ENCODE results near the gene ANK2. TPM values are rescaled to one million over a fixed set of nuclear protein-coding genes. Genes with fewer than 3 reads are reported as not detected.

The ANK2 gene
- total and polyA plus RNA-seq, 2 experiments from 2014 or later: 10.9 to 25.9 TPM

DNA sequence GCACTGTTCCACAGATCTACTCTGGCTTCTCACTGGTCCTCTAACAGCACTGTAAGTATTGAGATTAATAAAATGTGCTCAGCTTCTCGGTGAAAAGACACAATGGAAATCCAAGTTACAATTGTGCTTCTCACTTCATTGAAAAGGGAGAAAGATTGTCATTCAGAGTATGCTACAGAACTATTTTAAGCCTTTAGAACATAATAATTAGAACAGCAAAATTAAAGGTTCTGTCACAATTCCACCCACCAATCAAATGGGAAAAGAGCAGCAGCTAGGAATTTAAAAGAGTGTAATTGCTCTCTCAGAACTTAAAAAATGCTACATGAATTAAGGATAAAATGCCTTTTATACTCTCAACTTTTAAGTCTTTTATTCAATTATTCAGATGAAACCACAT is 329.4 kb downstream of the ANK2 start:
- no peaks in the 10 kb centered on the region for H3K79me2 ChIP-seq (ENCODE audit: insufficient read depth)
- no peak for DNase-seq
- H3K4me2 ChIP-seq (ENCODE audit: unreplicated experiment): no peak overlapping the region
- H3F3A ChIP-seq (ENCODE audit: insufficient read depth): peaks cover 19% of the 10 kb centered on the region
- no peaks in the 10 kb centered on the region for H3K27me3 ChIP-seq (replicated peaks; ENCODE audit: insufficient read depth)
- H3K4me1 ChIP-seq (ENCODE audit: insufficient read depth): peaks cover 21% of the 10 kb centered on the region
- no peak overlapping the region for H3K9ac ChIP-seq
- no peaks in the 10 kb centered on the region for H3K9me3 ChIP-seq (ENCODE audit: low read depth)
- H3K9me2 ChIP-seq (ENCODE audit: insufficient read depth): no peaks in the 10 kb centered on the region
- no peaks in the 10 kb centered on the region for H3K36me3 ChIP-seq (ENCODE audit: low read depth)
- H4K20me1 ChIP-seq (ENCODE audit: insufficient read depth): no peaks in the 10 kb centered on the region
- TF ChIP-seq EZH2phosphoT487 (IDR thresholded peaks at IDR 0.05; ENCODE audit: insufficient read depth, low read depth) (no peak), EZH2 (IDR thresholded peaks at IDR 0.05; ENCODE audit: insufficient read depth, poor library complexity, severe bottlenecking) (no peak)
- H2AFZ ChIP-seq: no peak overlapping the region
- WGBS, 2 experiments (ENCODE audit: low coverage in 1 of 2, low lambda C conversion rate in 2 of 2, missing lambda C conversion rate in 2 of 2): 47 to 67% methylated on average over 1 of the region's 1 CpG
- no peak overlapping the region for H3K27ac ChIP-seq
- in situ Hi-C loops (cut with MboI): loop anchor here (25.0 kb wide), 1 partner anchor 383 kb away; the partner anchor contains the start of gene CAMK2D
- no peak overlapping the region for H3K4me3 ChIP-seq

DNA sequence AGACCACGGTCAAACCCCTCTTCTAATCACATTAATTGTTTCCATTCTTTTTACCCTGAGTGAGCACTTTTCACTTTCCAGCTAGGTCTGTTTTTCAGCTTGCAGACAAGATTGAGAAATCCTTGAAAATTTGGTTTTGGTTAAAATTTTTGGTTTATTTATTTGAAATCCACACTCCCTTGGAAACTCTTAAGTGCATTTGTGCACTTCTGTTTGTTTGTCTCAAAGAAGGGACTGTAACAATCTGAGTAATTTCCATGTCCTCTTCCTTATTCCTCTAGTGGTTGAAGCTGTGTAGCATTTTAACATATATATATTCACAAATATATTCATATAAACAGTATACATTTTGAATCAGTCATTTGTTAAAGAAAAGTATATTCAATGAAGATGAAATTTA is 333.3 kb downstream of the ANK2 start:
- in situ Hi-C loops (cut with MboI): loop anchor here (25.0 kb wide), 1 partner anchor 380 kb away; the partner anchor contains the start of gene CAMK2D

DNA sequence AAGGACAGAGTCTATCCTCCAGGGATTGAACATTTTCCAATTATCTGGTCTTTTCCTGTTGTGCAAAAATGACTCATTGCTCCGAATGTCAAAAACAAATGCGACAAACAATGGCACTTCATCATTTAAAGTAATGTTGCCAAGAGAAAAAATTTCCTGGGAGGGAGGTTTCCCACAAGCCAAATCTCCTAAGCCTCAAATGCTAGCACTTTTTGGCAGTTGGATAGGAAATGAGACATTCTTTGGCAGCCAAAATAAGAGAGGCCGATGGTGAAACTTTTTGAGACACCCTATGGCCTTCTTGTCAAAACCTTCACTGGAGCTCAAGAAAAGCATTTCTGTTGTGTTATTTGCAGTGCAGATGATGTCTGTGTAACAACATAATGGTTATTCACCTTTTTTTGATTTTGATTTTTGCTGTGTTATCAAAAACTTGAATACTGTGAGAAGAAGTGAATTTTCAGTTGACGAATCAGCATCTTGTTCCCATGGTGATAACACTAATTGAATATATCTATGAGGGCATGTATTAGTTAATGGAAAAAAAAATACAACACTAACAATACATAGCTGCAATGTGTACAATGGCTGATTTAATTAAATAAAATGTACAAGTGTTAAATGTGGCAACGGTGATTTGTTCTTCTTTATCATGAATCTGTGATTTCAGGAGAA is 333.8 kb downstream of the ANK2 start:
- 18 to 21% methylated on average over 5 of the region's 5 CpGs for WGBS, 2 experiments (ENCODE audit: low coverage in 1 of 2, low lambda C conversion rate in 2 of 2, missing lambda C conversion rate in 2 of 2)
- H3K4me3 ChIP-seq: peak overlapping the region; percentile 11; the same call in 1 of the 2 replicates
- peak; percentile 94 for DNase-seq
- no peaks in the 10 kb centered on the region for H3K79me2 ChIP-seq (ENCODE audit: insufficient read depth)
- no peaks in the 10 kb centered on the region for H3K9me3 ChIP-seq (ENCODE audit: low read depth)
- H3F3A ChIP-seq (ENCODE audit: insufficient read depth): peaks cover 38% of the 10 kb centered on the region
- no peaks in the 10 kb centered on the region for H4K20me1 ChIP-seq (ENCODE audit: insufficient read depth)
- in situ Hi-C loops (cut with MboI): loop anchor here (25.0 kb wide), 1 partner anchor 379 kb away; the partner anchor contains the start of gene CAMK2D
- peak overlapping the region; percentile 45 for H3K9ac ChIP-seq
- TF ChIP-seq EZH2phosphoT487 (IDR thresholded peaks at IDR 0.05; ENCODE audit: insufficient read depth, low read depth) (0 out of 2 replicates have a peak, but pooled peaks have one; percentile 42), EZH2 (IDR thresholded peaks at IDR 0.05; ENCODE audit: insufficient read depth, poor library complexity, severe bottlenecking) (no peak)
- H3K36me3 ChIP-seq (ENCODE audit: low read depth): no peaks in the 10 kb centered on the region
- no peaks in the 10 kb centered on the region for H3K27me3 ChIP-seq (replicated peaks; ENCODE audit: insufficient read depth)
- no peaks in the 10 kb centered on the region for H3K9me2 ChIP-seq (ENCODE audit: insufficient read depth)
- no peak overlapping the region for H2AFZ ChIP-seq
- H3K27ac ChIP-seq: peak overlapping the region; percentile 84
- peaks cover 38% of the 10 kb centered on the region for H3K4me1 ChIP-seq (ENCODE audit: insufficient read depth)
- peak overlapping the region; percentile 80 for H3K4me2 ChIP-seq (ENCODE audit: unreplicated experiment)

More for the DNA sequence above, 333.3 kb downstream of the ANK2 start:
- no peaks in the 10 kb centered on the region for H4K20me1 ChIP-seq (ENCODE audit: insufficient read depth)
- peak overlapping the region; percentile 45 for H3K9ac ChIP-seq
- no peaks in the 10 kb centered on the region for H3K9me2 ChIP-seq (ENCODE audit: insufficient read depth)
- H2AFZ ChIP-seq: no peak overlapping the region
- no peaks in the 10 kb centered on the region for H3K36me3 ChIP-seq (ENCODE audit: low read depth)
- TF ChIP-seq EZH2 (IDR thresholded peaks at IDR 0.05; ENCODE audit: insufficient read depth, poor library complexity, severe bottlenecking) (no peak), EZH2phosphoT487 (IDR thresholded peaks at IDR 0.05; ENCODE audit: insufficient read depth, low read depth) (no peak)
- H3K4me1 ChIP-seq (ENCODE audit: insufficient read depth): peaks cover 38% of the 10 kb centered on the region
- H3K27me3 ChIP-seq (replicated peaks; ENCODE audit: insufficient read depth): no peaks in the 10 kb centered on the region
- H3K4me3 ChIP-seq: peak overlapping the region; percentile 11; the same call in 1 of the 2 replicates
- peak overlapping the region; percentile 80 for H3K4me2 ChIP-seq (ENCODE audit: unreplicated experiment)
- peak; percentile 55 for DNase-seq
- peak overlapping the region; percentile 84 for H3K27ac ChIP-seq
- H3K9me3 ChIP-seq (ENCODE audit: low read depth): no peaks in the 10 kb centered on the region
- peaks cover 38% of the 10 kb centered on the region for H3F3A ChIP-seq (ENCODE audit: insufficient read depth)
- H3K79me2 ChIP-seq (ENCODE audit: insufficient read depth): no peaks in the 10 kb centered on the region
- WGBS, 2 experiments (ENCODE audit: low coverage in 1 of 2, low lambda C conversion rate in 2 of 2, missing lambda C conversion rate in 2 of 2): 9 to 14% methylated on average over 1 of the region's 1 CpG

DNA sequence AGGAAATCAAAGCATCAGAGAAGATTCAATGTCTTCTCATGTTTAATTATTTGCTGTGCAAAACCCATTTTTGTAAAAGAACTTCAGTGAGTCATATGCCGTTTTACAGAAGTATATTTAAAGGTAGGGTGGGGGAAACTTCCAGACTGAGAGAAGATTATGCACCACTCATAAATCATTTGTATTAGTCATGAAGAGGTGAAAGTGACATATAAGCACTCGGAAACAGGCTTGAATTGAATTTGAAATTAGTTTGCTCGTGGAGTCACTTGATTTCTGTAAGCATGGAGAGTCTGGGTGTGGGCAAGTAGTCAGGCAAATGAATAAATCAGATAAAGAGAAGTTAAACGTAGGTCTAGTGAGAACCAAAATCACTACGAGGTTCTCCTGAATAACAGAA is 335.1 kb downstream of the ANK2 start:
- H3F3A ChIP-seq (ENCODE audit: insufficient read depth): peaks cover 38% of the 10 kb centered on the region
- H3K9me3 ChIP-seq (ENCODE audit: low read depth): no peaks in the 10 kb centered on the region
- no peaks in the 10 kb centered on the region for H3K36me3 ChIP-seq (ENCODE audit: low read depth)
- H4K20me1 ChIP-seq (ENCODE audit: insufficient read depth): no peaks in the 10 kb centered on the region
- peak overlapping the region; percentile 45 for H3K9ac ChIP-seq
- TF ChIP-seq EZH2 (IDR thresholded peaks at IDR 0.05; ENCODE audit: insufficient read depth, poor library complexity, severe bottlenecking) (no peak), EZH2phosphoT487 (IDR thresholded peaks at IDR 0.05; ENCODE audit: insufficient read depth, low read depth) (no peak)
- H3K27me3 ChIP-seq (replicated peaks; ENCODE audit: insufficient read depth): no peaks in the 10 kb centered on the region
- peak overlapping the region; percentile 84 for H3K27ac ChIP-seq
- peak; percentile 68 for DNase-seq
- H3K4me3 ChIP-seq: peak overlapping the region; percentile 21
- H2AFZ ChIP-seq: peak overlapping the region; percentile 32; the same call in 1 of the 2 replicates
- 1 to 2% methylated on average over 5 of the region's 5 CpGs for WGBS, 2 experiments (ENCODE audit: low coverage in 1 of 2, low lambda C conversion rate in 2 of 2, missing lambda C conversion rate in 2 of 2)
- in situ Hi-C loops (cut with MboI): loop anchor here (25.0 kb wide), 1 partner anchor 378 kb away; the partner anchor contains the start of gene CAMK2D
- H3K9me2 ChIP-seq (ENCODE audit: insufficient read depth): no peaks in the 10 kb centered on the region
- H3K79me2 ChIP-seq (ENCODE audit: insufficient read depth): no peaks in the 10 kb centered on the region
- peaks cover 38% of the 10 kb centered on the region for H3K4me1 ChIP-seq (ENCODE audit: insufficient read depth)
- H3K4me2 ChIP-seq (ENCODE audit: unreplicated experiment): peak overlapping the region; percentile 80

Data from GM23248 (cell line).